SJSA1 (cell line): ENCODE measurements around the gene CELF1. TPM values are rescaled to one million over a fixed set of nuclear protein-coding genes. Genes with fewer than 3 reads are reported as not detected.

Experiments
- DNase-seq, 2 experiments: peaks; one replicate each; pipeline ENCODE4 v3.0.0-alpha.2; 2015 to 2020; ENCODE audit warnings: low spot score in 2 of 2, low read depth in 1 of 2
- H3K27ac ChIP-seq: fragments of 250-450 bp; sonication (Bioruptor Pico); 2 replicates; pipeline ENCODE4 v1.5.1; 2020; ENCODE audit warnings: mild to moderate bottlenecking, moderate library complexity
- H3K27me3 ChIP-seq: fragments of 250-450 bp; sonication (Bioruptor Pico); replicated peaks from 2 replicates; pipeline ENCODE4 v1.5.1; 2020; ENCODE audit warnings: mild to moderate bottlenecking, moderate library complexity
- H3K36me3 ChIP-seq: fragments of 250-450 bp; sonication (Bioruptor Pico); 2 replicates; pipeline ENCODE4 v1.5.1; 2020; ENCODE audit warnings: mild to moderate bottlenecking
- H3K4me1 ChIP-seq: fragments of 250-450 bp; sonication (Bioruptor Pico); replicated peaks from 2 replicates; pipeline ENCODE4 v1.6.1; 2021; ENCODE audit warnings: mild to moderate bottlenecking
- H3K4me3 ChIP-seq: fragments of 250-450 bp; sonication (Bioruptor Pico); 2 replicates; pipeline ENCODE4 v1.5.1; 2020; ENCODE audit warnings: mild to moderate bottlenecking
- H3K9me3 ChIP-seq: fragments of 250-450 bp; sonication (Bioruptor Pico); replicated peaks from 2 replicates; pipeline ENCODE4 v1.5.1; 2020; ENCODE audit warnings: mild to moderate bottlenecking
- total RNA-seq: library from RNA; depleted of rRNA; stranded (reverse); fragments of >200 nt; shearing (Covaris generic); gene quantifications from 2 replicates; pipeline ENCODE4 v1.2.3, GENCODE V29; 2014

Gene CELF1
- total RNA-seq, 1 experiment from 2014 or later: 77.6 TPM

GRCh38 chr11:47587039-47587716, 34.2 kb upstream of the CELF1 start:
- no peak for DNase-seq
- no peaks in the 10 kb centered on the region for H3K9me3 ChIP-seq
- no peak overlapping the region for H3K27ac ChIP-seq
- no peaks in the 10 kb centered on the region for H3K4me1 ChIP-seq
- no peaks in the 10 kb centered on the region; the same call in 1 of the 2 replicates for H3K27me3 ChIP-seq
- peaks cover 28% of the 10 kb centered on the region for H3K36me3 ChIP-seq
- no peak overlapping the region for H3K4me3 ChIP-seq

GRCh38 chr11:47586098-47586855, 33.3 kb upstream of the CELF1 start, which contains the start of gene FAM180B:
TSS of gene FAM180B (plus strand) at chr11:47586678. CDS start at chr11:47586769, 91 bp downstream.
- Histone ChIP-seq H3K4me1 (no peaks in the 10 kb centered on the region), H3K4me3 (no peak within 1 kb of the TSS), H3K27me3 (no peaks in the 10 kb centered on the region), H3K27ac (no peak within 1 kb of the TSS), H3K9me3 (no peaks in the 10 kb centered on the region), H3K36me3 (peaks cover 37% of the 10 kb centered on the region)
- no peak for DNase-seq

- H3K9me3 ChIP-seq: no peaks in the 10 kb centered on the region
- no peak for DNase-seq
- no peaks in the 10 kb centered on the region for H3K27me3 ChIP-seq
- H3K4me1 ChIP-seq: peaks cover 4% of the 10 kb centered on the region; the same call in 1 of the 2 replicates
- no peak overlapping the region for H3K4me3 ChIP-seq
- H3K27ac ChIP-seq: no peak overlapping the region
- peaks cover 59% of the 10 kb centered on the region for H3K36me3 ChIP-seq
These were observed 30.9 kb upstream of the CELF1 start for GRCh38 chr11:47583844-47584243.

GRCh38 chr11:47578524-47579494, 25.9 kb upstream of the CELF1 start, which contains the start of the genes KBTBD4 and NDUFS3:
TSS of gene KBTBD4 (minus strand) at chr11:47578970. CDS start at chr11:47578951, 19 bp downstream.
TSS of gene NDUFS3 (plus strand) at chr11:47579074. CDS start at chr11:47579092, 18 bp downstream.
- H3K36me3 ChIP-seq: peaks cover 84% of the 10 kb centered on the region
- H3K4me1 ChIP-seq: peaks cover 11% of the 10 kb centered on the region
- peak within 1 kb of the TSS; percentile 61 for H3K27ac ChIP-seq
- H3K4me3 ChIP-seq: peak within 1 kb of the TSS; percentile 83
- no peaks in the 10 kb centered on the region for H3K9me3 ChIP-seq
- no peaks in the 10 kb centered on the region for H3K27me3 ChIP-seq
- peak; percentile 86 to 92 for DNase-seq

GRCh38 chr11:47577460-47578041, 24.6 kb upstream of the CELF1 start:
- no peaks in the 10 kb centered on the region for H3K9me3 ChIP-seq
- peak overlapping the region; percentile 83 for H3K4me3 ChIP-seq
- no peak overlapping the region for H3K27ac ChIP-seq
- H3K4me1 ChIP-seq: peaks cover 11% of the 10 kb centered on the region
- H3K27me3 ChIP-seq: no peaks in the 10 kb centered on the region
- no peak for DNase-seq
- peaks cover 84% of the 10 kb centered on the region for H3K36me3 ChIP-seq

GRCh38 chr11:47573321-47573720, 20.4 kb upstream of the CELF1 start:
- Histone ChIP-seq H3K36me3 (peaks cover 87% of the 10 kb centered on the region), H3K4me3 (no peak overlapping the region), H3K27me3 (no peaks in the 10 kb centered on the region), H3K9me3 (no peaks in the 10 kb centered on the region), H3K27ac (no peak overlapping the region), H3K4me1 (peaks cover 10% of the 10 kb centered on the region)
- no peak for DNase-seq

GRCh38 chr11:47572715-47573255, 19.9 kb upstream of the CELF1 start:
- Histone ChIP-seq H3K4me1 (peaks cover 6% of the 10 kb centered on the region), H3K27me3 (no peaks in the 10 kb centered on the region), H3K9me3 (no peaks in the 10 kb centered on the region), H3K4me3 (no peak overlapping the region), H3K36me3 (peaks cover 87% of the 10 kb centered on the region), H3K27ac (no peak overlapping the region)
- no peak for DNase-seq

- Histone ChIP-seq H3K9me3 (no peaks in the 10 kb centered on the region), H3K27ac (no peak overlapping the region), H3K36me3 (peaks cover 83% of the 10 kb centered on the region), H3K4me1 (0 out of 2 replicates have a peak, but pooled peaks cover 3% of the 10 kb centered on the region), H3K4me3 (no peak overlapping the region), H3K27me3 (no peaks in the 10 kb centered on the region)
- DNase-seq: no peak
These were observed 19.0 kb upstream of the CELF1 start for GRCh38 chr11:47571895-47572294.

- peaks cover 7% of the 10 kb centered on the region for H3K4me1 ChIP-seq
- H3K4me3 ChIP-seq: no peak overlapping the region
- no peak for DNase-seq
- no peak overlapping the region for H3K27ac ChIP-seq
- no peaks in the 10 kb centered on the region for H3K9me3 ChIP-seq
- H3K27me3 ChIP-seq: no peaks in the 10 kb centered on the region
- H3K36me3 ChIP-seq: peaks cover 83% of the 10 kb centered on the region
These were observed 18.4 kb upstream of the CELF1 start for GRCh38 chr11:47571357-47571729.

GRCh38 chr11:47570651-47571356, 17.9 kb upstream of the CELF1 start:
- DNase-seq: no peak
- H3K27me3 ChIP-seq: no peaks in the 10 kb centered on the region
- no peak overlapping the region for H3K27ac ChIP-seq
- H3K4me1 ChIP-seq: peaks cover 13% of the 10 kb centered on the region
- H3K9me3 ChIP-seq: no peaks in the 10 kb centered on the region
- H3K4me3 ChIP-seq: no peak overlapping the region
- H3K36me3 ChIP-seq: peaks cover 82% of the 10 kb centered on the region

- H3K27ac ChIP-seq: no peak overlapping the region
- no peaks in the 10 kb centered on the region for H3K9me3 ChIP-seq
- H3K27me3 ChIP-seq: no peaks in the 10 kb centered on the region
- no peak for DNase-seq
- H3K36me3 ChIP-seq: peaks cover 78% of the 10 kb centered on the region
- no peak overlapping the region for H3K4me3 ChIP-seq
- peaks cover 18% of the 10 kb centered on the region for H3K4me1 ChIP-seq
These were observed 16.7 kb upstream of the CELF1 start for GRCh38 chr11:47569646-47570045.

- Histone ChIP-seq H3K27me3 (no peaks in the 10 kb centered on the region), H3K4me1 (peaks cover 16% of the 10 kb centered on the region), H3K36me3 (peaks cover 47% of the 10 kb centered on the region), H3K9me3 (no peaks in the 10 kb centered on the region), H3K4me3 (peak overlapping the region; percentile 89), H3K27ac (peak overlapping the region; percentile 48; the same call in 1 of the 2 replicates)
- no peak for DNase-seq
These were observed 13.3 kb upstream of the CELF1 start for GRCh38 chr11:47566149-47566698.
